WERI-Rb-1 (cell line): ENCODE data around the gene PRKCA.

ENCODE experiments used
- DNase-seq: peaks from one replicate; pipeline ENCODE4 v3.0.0-alpha.2; 2020
- H3K27ac ChIP-seq: fragments of 250-450 bp; sonication (Bioruptor Pico); 2 replicates; pipeline ENCODE4 v1.5.1; 2020; ENCODE audit warnings: mild to moderate bottlenecking, moderate library complexity
- H3K27me3 ChIP-seq: fragments of 250-450 bp; sonication (Bioruptor Pico); 2 replicates; pipeline ENCODE4 v1.5.1; 2021; ENCODE audit warnings: mild to moderate bottlenecking, low read depth, moderate library complexity; ENCODE audit not compliant: insufficient read depth, severe bottlenecking
- H3K36me3 ChIP-seq: fragments of 250-450 bp; sonication (Bioruptor Pico); 2 replicates; pipeline ENCODE4 v1.5.1; 2020; ENCODE audit warnings: mild to moderate bottlenecking, moderate library complexity
- H3K4me3 ChIP-seq: 2 replicates; pipeline ENCODE4 v1.5.1; 2011; ENCODE audit warnings: low read depth, mild to moderate bottlenecking, control low read depth, low read length
- H3K9me3 ChIP-seq: fragments of 250-450 bp; sonication (Bioruptor Pico); 2 replicates; pipeline ENCODE4 v1.5.1; 2021; ENCODE audit warnings: mild to moderate bottlenecking, moderate library complexity; ENCODE audit not compliant: severe bottlenecking
- TF ChIP-seq, protein P1 (sequence below): IDR thresholded peaks from 2 replicates; pipeline ENCODE4 v1.5.1; 2011; ENCODE audit warnings: low read depth, mild to moderate bottlenecking, control low read depth, inconsistent platforms, low read length

The PRKCA gene

DNA sequence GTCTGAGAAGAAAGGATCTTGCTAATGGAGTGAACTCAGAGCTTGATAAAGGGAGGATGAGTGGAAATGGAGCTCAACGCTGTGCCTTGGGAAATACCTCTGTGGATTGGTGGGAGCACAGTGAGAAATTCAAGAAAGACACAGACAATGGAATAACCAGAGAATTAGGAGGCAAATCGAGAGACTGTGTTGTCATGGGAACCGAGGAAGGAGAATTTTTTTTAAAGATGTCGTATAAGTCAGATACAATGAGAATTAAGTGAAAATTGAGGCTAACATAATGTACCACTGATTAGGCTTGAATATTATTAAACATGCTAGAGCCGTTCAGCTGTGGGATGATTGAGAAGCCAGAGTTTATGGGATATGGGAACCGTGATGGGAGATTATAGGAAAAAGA is 134.2 kb downstream of the PRKCA start:
- TF ChIP-seq, protein P1, sequence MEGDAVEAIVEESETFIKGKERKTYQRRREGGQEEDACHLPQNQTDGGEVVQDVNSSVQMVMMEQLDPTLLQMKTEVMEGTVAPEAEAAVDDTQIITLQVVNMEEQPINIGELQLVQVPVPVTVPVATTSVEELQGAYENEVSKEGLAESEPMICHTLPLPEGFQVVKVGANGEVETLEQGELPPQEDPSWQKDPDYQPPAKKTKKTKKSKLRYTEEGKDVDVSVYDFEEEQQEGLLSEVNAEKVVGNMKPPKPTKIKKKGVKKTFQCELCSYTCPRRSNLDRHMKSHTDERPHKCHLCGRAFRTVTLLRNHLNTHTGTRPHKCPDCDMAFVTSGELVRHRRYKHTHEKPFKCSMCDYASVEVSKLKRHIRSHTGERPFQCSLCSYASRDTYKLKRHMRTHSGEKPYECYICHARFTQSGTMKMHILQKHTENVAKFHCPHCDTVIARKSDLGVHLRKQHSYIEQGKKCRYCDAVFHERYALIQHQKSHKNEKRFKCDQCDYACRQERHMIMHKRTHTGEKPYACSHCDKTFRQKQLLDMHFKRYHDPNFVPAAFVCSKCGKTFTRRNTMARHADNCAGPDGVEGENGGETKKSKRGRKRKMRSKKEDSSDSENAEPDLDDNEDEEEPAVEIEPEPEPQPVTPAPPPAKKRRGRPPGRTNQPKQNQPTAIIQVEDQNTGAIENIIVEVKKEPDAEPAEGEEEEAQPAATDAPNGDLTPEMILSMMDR: no peak
- H3K27ac ChIP-seq: no peak overlapping the region
- H3K9me3 ChIP-seq: no peaks in the 10 kb centered on the region
- H3K36me3 ChIP-seq: no peaks in the 10 kb centered on the region
- no peak overlapping the region for H3K4me3 ChIP-seq
- H3K27me3 ChIP-seq: no peaks in the 10 kb centered on the region
- DNase-seq: no peak

DNA sequence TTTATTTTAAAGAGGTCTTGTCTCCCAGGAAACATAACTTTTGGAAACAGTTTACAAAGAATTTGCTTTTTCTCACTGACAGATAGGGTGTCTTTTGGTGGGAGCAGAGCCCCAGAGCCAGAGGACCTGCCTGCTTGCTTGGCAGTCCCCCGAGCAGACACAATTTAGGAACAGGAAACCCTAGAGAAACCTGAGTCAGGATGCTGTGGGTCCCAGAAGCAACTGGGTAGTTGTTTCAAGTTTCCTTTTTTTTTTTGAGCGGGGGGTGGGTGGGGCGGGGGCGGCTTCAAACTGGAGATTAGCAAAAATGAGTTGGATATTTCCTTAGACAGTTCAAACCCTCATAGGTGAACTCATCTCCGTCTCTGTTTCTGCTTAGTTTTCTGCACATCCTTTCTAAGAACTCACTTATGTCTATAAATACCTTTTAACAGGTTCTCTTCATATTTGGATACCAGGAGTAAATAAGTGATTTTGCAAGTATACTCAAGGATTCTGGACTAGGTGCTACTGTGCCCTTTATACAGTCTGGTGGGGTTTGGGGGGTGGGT is 135.1 kb downstream of the PRKCA start:
- no peak overlapping the region for H3K4me3 ChIP-seq
- H3K9me3 ChIP-seq: no peaks in the 10 kb centered on the region
- H3K27me3 ChIP-seq: no peaks in the 10 kb centered on the region
- no peaks in the 10 kb centered on the region for H3K36me3 ChIP-seq
- DNase-seq: no peak
- no peak overlapping the region for H3K27ac ChIP-seq
- TF ChIP-seq, protein P1: no peak

DNA sequence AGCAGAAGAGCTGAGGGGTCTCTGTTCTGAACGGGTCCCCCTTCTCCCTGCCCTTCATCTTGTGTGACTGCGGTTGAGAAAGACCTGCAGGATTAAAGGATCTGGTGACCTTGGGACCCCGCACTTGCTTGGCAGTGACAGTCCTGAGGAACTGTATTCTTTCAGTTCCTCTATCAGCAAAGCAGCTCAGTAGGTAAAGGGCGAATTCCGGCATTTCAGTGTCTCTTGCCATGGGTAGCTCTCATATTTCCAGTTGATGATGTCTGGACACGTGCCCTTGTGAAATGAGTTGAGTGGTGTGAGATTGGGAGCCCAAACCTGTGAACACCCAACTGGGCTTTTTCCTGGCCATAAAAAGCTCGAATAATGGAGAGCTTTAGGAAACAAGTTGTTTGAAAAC is 135.7 kb downstream of the PRKCA start:
- TF ChIP-seq, protein P1: no peak
- DNase-seq: no peak
- Histone ChIP-seq H3K27me3 (no peaks in the 10 kb centered on the region), H3K36me3 (no peaks in the 10 kb centered on the region), H3K9me3 (no peaks in the 10 kb centered on the region), H3K4me3 (no peak overlapping the region), H3K27ac (no peak overlapping the region)

DNA sequence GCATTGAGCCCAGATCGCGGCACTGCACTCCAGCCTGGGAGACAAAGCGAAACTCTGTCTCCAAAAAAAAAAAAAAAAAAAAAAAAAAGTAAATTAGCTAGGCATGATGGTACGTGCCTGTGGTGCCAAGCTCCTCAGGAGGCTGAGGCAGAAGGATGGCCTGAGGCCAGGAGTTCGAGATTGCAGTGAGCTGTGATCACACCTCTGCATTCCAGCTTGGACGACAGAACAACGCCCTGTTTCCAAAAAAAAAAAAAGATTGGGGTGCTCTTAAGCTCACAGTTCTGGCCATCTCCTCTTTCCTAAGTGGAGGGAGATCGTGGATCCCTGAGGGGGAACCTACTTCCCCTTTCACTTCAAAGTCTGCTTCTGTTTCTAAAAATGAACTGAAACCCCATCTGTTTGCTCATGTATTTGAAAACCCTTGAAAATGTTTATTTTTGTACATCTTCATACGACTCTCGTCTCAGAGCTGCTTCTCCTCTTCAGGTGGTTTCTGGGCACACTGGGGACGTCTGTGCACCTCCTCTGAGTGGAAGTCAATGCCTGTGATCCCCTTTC is 138.8 kb downstream of the PRKCA start:
- DNase-seq: no peak
- no peaks in the 10 kb centered on the region for H3K36me3 ChIP-seq
- no peaks in the 10 kb centered on the region for H3K9me3 ChIP-seq
- no peak overlapping the region for H3K4me3 ChIP-seq
- H3K27ac ChIP-seq: no peak overlapping the region
- TF ChIP-seq, protein P1: no peak
- no peaks in the 10 kb centered on the region for H3K27me3 ChIP-seq

DNA sequence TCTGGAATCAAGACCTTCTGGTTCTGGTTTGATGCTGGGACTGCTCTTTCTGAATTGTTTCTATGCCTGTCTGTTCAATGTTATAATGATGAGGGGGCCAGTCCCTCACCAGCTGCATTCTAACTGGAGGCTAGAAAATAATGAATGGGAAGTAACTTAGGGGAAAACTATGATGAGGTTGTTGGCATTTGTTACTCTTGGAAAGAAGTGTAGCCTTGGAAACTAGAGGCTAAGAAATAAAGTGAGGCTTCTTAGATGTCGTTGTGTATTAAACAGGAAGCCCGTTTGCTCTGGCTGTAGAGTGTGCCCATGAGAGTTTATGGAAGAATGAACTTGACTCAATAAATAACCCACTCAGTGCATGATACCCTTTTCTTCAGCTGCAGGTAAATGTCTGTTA is 140.8 kb downstream of the PRKCA start:
- no peak for DNase-seq
- no peak overlapping the region for H3K27ac ChIP-seq
- no peaks in the 10 kb centered on the region for H3K27me3 ChIP-seq
- no peaks in the 10 kb centered on the region for H3K9me3 ChIP-seq
- TF ChIP-seq, protein P1: no peak
- H3K36me3 ChIP-seq: no peaks in the 10 kb centered on the region
- H3K4me3 ChIP-seq: no peak overlapping the region

DNA sequence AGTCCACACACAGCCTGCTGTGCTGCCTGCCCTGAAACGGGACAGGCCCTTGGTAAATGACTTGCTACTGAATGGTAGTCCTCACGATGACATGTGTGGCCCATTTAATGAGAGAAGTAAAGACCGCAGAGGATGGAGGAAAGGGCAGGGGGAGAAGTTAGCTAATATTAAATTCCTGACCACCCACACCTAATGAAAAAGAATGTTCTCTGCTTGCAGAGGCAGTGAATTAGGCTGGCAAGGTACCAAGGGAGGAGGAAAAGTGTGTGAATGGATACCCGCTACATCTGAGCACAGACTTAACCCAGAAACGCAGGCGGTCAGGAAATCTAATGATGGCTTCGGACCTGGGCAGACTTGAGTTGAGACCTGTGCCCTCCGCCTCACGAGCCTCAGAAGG is 141.2 kb downstream of the PRKCA start:
- Histone ChIP-seq H3K9me3 (no peaks in the 10 kb centered on the region), H3K4me3 (no peak overlapping the region), H3K27me3 (no peaks in the 10 kb centered on the region), H3K27ac (no peak overlapping the region), H3K36me3 (no peaks in the 10 kb centered on the region)
- DNase-seq: no peak
- TF ChIP-seq, protein P1: no peak
